ENCODE data around the gene POLR2I. TPM values are rescaled to one million over a fixed set of nuclear protein-coding genes. Genes with fewer than 3 reads are reported as not detected.

The POLR2I gene
- total and polyA plus RNA-seq, 9 of the 15 experiments (the other 6 are each of a cell fraction or from before 2014, with no cell fraction given), result 28.0 to 283 (median 123) TPM

GRCh38 chr19:36072081-36072480 is 42.6 kb downstream of the POLR2I start:
- in situ Hi-C loops (cut with MboI) (no loop called here), intact Hi-C loops (cut with micrococcal nuclease) (no loop called here)
- BruUV-seq (replicated peaks), result no TSS peak
- H3K27me3 ChIP-seq (ENCODE audit: control insufficient read depth in 2 of 2, insufficient read depth in 2 of 2, low read length in 2 of 2), result no peaks in the 10 kb centered on the region; a peak in 1 of 5 replicates
- 92% methylated on average over 8 of the region's 8 CpGs for WGBS (ENCODE audit: insufficient coverage, low coverage, missing lambda C conversion rate)
- FAIRE-seq (no peak), DNase-seq (ENCODE audit: extremely low read depth in 1 of 4, low spot score in 3 of 4) (no peak), ATAC-seq (no peak)
- no peak overlapping the region for H2AFZ ChIP-seq (ENCODE audit: low read depth, low read length)
- H3K9ac ChIP-seq (ENCODE audit: insufficient read depth in 1 of 2, low read depth in 2 of 2, low read length in 2 of 2), result no peak overlapping the region
- no peak for TF ChIP-seq SAP30 (IDR thresholded peaks at IDR 0.05; ENCODE audit: borderline replicate concordance, insufficient read depth, low read depth, low read length, poor library complexity, severe bottlenecking)
- TF ChIP-seq CXXC5 (CRISPR knock-in tag; IDR thresholded peaks at IDR 0.05), result no peak
- TF ChIP-seq ZNF184 (CRISPR knock-in tag; IDR thresholded peaks at IDR 0.05), result no peak
- no peak for TF ChIP-seq ZSCAN32 (CRISPR knock-in tag; IDR thresholded peaks at IDR 0.05)
- no peak for TF ChIP-seq NFE2L1 (tag; IDR thresholded peaks at IDR 0.05; ENCODE audit: borderline replicate concordance, low read depth)
- TF ChIP-seq FUS (optimal IDR thresholded peaks at IDR 0.05; ENCODE audit: low read depth, low read length), result no peak
- no peak for TF ChIP-seq ZNF174 (CRISPR knock-in tag; IDR thresholded peaks at IDR 0.05)
- TF ChIP-seq MTF1 (CRISPR knock-in tag; IDR thresholded peaks at IDR 0.05; ENCODE audit: borderline replicate concordance), result no peak
- TF ChIP-seq RBM17 (IDR thresholded peaks at IDR 0.05; ENCODE audit: borderline replicate concordance, low read depth, low read length), result no peak
- TF ChIP-seq NEUROD1 (IDR thresholded peaks at IDR 0.05; ENCODE audit: borderline replicate concordance, low read depth, low read length, partially characterized antibody), result no peak
- no peak for TF ChIP-seq ZNF592 (IDR thresholded peaks at IDR 0.05)
- TF ChIP-seq L3MBTL2 (IDR thresholded peaks at IDR 0.05), result no peak
- TF ChIP-seq HCFC1 (IDR thresholded peaks at IDR 0.05; ENCODE audit: low read depth, low read length), result no peak
- no peak for TF ChIP-seq ZNF764 (CRISPR knock-in tag; IDR thresholded peaks at IDR 0.05; ENCODE audit: low read depth)
- no peak for TF ChIP-seq HMG20A (CRISPR knock-in tag; conservative IDR thresholded peaks at IDR 0.05)
- no peak for TF ChIP-seq TBL1XR1 (IDR thresholded peaks at IDR 0.05; ENCODE audit: low read length in 2 of 2)
- no peak for TF ChIP-seq DEAF1 (CRISPR knock-in tag; IDR thresholded peaks at IDR 0.05)
- H3K4me3 ChIP-seq, result no peak overlapping the region
- ChIA-PET POLR2A (interaction anchor here (0.6 to 2.1 kb wide), 3 partner anchors 10 to 12 kb away, joined by 3 to 6 read pairs (median 3); no protein-coding TSS in a partner anchor), CTCF (ENCODE audit: low intra/inter-chr PET ratio) (no interaction called here)
- peaks cover 0 to 12% of the 10 kb centered on the region in 2 experiments; a peak in 3 of 5 replicates for H3K4me1 ChIP-seq (replicated peaks in 1 of 2; ENCODE audit: control insufficient read depth in 2 of 2, insufficient read depth in 2 of 2, low read length in 2 of 2)
- no peak overlapping the region for H3K27ac ChIP-seq (ENCODE audit: extremely low read depth, low read depth, low read length)
- H3K9me3 ChIP-seq (replicated peaks; ENCODE audit: control insufficient read depth, insufficient read depth, low read depth, low read length), result no peaks in the 10 kb centered on the region
- H3K9me1 ChIP-seq (ENCODE audit: control insufficient read depth, insufficient read depth, low read length), result no peaks in the 10 kb centered on the region
- H4K20me1 ChIP-seq (replicated peaks; ENCODE audit: control insufficient read depth, insufficient read depth, low read length), result no peaks in the 10 kb centered on the region; the same call in 1 of the 2 replicates
- H3K79me2 ChIP-seq (ENCODE audit: control insufficient read depth, insufficient read depth, low read length), result no peaks in the 10 kb centered on the region
- H3K36me3 ChIP-seq (ENCODE audit: control insufficient read depth, insufficient read depth, low read length), result peaks cover 74% of the 10 kb centered on the region; the same call in 2 of the 3 replicates
- H3K4me2 ChIP-seq (ENCODE audit: insufficient read depth, low read length), result no peak overlapping the region

All from K562 (cell line).